A549 (cell line): ENCODE results near the gene RASGRP2. TPM values are rescaled to one million over a fixed set of nuclear protein-coding genes. Genes with fewer than 3 reads are reported as not detected.

Source experiments
- ATAC-seq, 2 experiments: fragments of 200-7000 bp in 1 of 2; fragments of >200 bp in 1 of 2; cut with Nextera tagmentation in 1 of 2; cut with Tn5 transposase in 1 of 2; 3 replicates each; pipeline versions ENCODE4 v1.8.0 to v1.9.1; 2018 to 2020; ENCODE audit warnings: mild to moderate bottlenecking in 1 of 2, moderate library complexity in 1 of 2
- CTCF ChIA-PET: fragments of 300-600 bp; sonication (Branson Sonifier 250); formaldehyde crosslinking; extraction: SDS; loops from one replicate; lab custom pipeline; 2021; ENCODE audit warnings: antibody characterized with exemption, inconsistent platforms; lab: Yijun Ruan, JAX
- POLR2A ChIA-PET: fragments of 350-600 bp; formaldehyde crosslinking; extraction: SDS; loops from one replicate; lab custom pipeline; 2021; ENCODE audit warnings: antibody characterized with exemption, inconsistent platforms; lab: Yijun Ruan, JAX
- DNase-seq, 2 experiments: peaks; one replicate each; pipeline versions ENCODE4 v3.0.0 to v3.0.0-alpha.2; 2011 to 2016; ENCODE audit warnings: low read depth in 1 of 2, low spot score in 1 of 2
- FAIRE-seq: peaks from 2 replicates; lab custom pipeline; 2011; peaks lifted over from hg19 to GRCh38; lab: Jason Lieb, UNC
- H3K27ac ChIP-seq, 2 experiments: fragments of >200 bp; sonication (Bioruptor Twin); formaldehyde crosslinking; 3 replicates each; pipeline ENCODE4 v1.5.1; 2016 to 2017
- H3K4me1 ChIP-seq: fragments of >200 bp; sonication (Bioruptor Twin); formaldehyde crosslinking; 3 replicates; pipeline ENCODE4 v1.6.1; 2016
- H3K4me2 ChIP-seq: fragments of >200 bp; sonication (Bioruptor Twin); formaldehyde crosslinking; 3 replicates; pipeline ENCODE4 v1.6.1; 2016
- H3K4me3 ChIP-seq: fragments of >200 bp; sonication (Bioruptor Twin); formaldehyde crosslinking; 3 replicates; pipeline ENCODE4 v1.5.1; 2016
- H3K9me3 ChIP-seq: fragments of >200 bp; sonication (Bioruptor Twin); formaldehyde crosslinking; 3 replicates; pipeline ENCODE4 v1.6.1; 2016
- BHLHE40 ChIP-seq: IDR thresholded peaks from 2 replicates; pipeline ENCODE4 v1.6.1; 2012; ENCODE audit warnings: low read depth, low read length, inconsistent platforms
- CEBPB ChIP-seq, 2 experiments: fragments of >200 bp in 1 of 2; sonication (Bioruptor Twin) in 1 of 2; formaldehyde crosslinking in 1 of 2; IDR thresholded peaks; 2 replicates each; pipeline ENCODE4 v1.6.1; 2012 to 2016
- CHD4 ChIP-seq: fragments of 200-600 bp; sonication (generic); IDR thresholded peaks from 2 replicates; pipeline ENCODE4 v1.6.1; 2016; ENCODE audit warnings: antibody characterized with exemption, mild to moderate bottlenecking, borderline replicate concordance
- E2F6 ChIP-seq: IDR thresholded peaks from 2 replicates; pipeline ENCODE4 v1.6.1; 2012; ENCODE audit warnings: low read depth, borderline replicate concordance
- ESRRA ChIP-seq: fragments of 150-350 bp; IDR thresholded peaks from 2 replicates; pipeline ENCODE4 v1.6.1; 2014; ENCODE audit warnings: mild to moderate bottlenecking, low read length, borderline replicate concordance
- FOXS1 ChIP-seq: fragments of 250-450 bp; sonication (Bioruptor Pico); IDR thresholded peaks from 2 replicates; pipeline ENCODE4 v1.5.0; 2020; ENCODE audit warnings: mild to moderate bottlenecking, moderate library complexity
- GATA3 ChIP-seq: IDR thresholded peaks from 2 replicates; pipeline ENCODE4 v1.6.1; 2012; ENCODE audit warnings: borderline replicate concordance
- HOXA7 ChIP-seq: fragments of 250-450 bp; sonication (Bioruptor Pico); IDR thresholded peaks from 2 replicates; pipeline ENCODE4 v1.5.0; 2020; ENCODE audit warnings: mild to moderate bottlenecking, moderate library complexity
- JUN ChIP-seq, 2 experiments: fragments of >200 bp; sonication (Bioruptor Twin); formaldehyde crosslinking; IDR thresholded peaks; 2 replicates in 1 of 2; 3 replicates in 1 of 2; pipeline ENCODE4 v1.6.1; 2016 to 2017
- JUNB ChIP-seq: fragments of >200 bp; sonication (Bioruptor Twin); formaldehyde crosslinking; IDR thresholded peaks from 2 replicates; pipeline ENCODE4 v1.6.1; 2016
- KDM1A ChIP-seq: fragments of 200-600 bp; sonication (generic); IDR thresholded peaks from 2 replicates; pipeline ENCODE4 v1.6.1; 2016; ENCODE audit warnings: low read depth, mild to moderate bottlenecking
- NFE2L2 ChIP-seq: fragments of 150-350 bp; conservative IDR thresholded peaks from 2 replicates; pipeline ENCODE4 v1.6.1; 2014; ENCODE audit warnings: low read length
- POLR2AphosphoS2 ChIP-seq: conservative IDR thresholded peaks from 2 replicates; pipeline ENCODE4 v1.6.1; 2012; ENCODE audit warnings: low read length, improper control_type of control experiment, inconsistent platforms
- SMC3 ChIP-seq: fragments of >200 bp; sonication (Bioruptor Twin); formaldehyde crosslinking; IDR thresholded peaks from 3 replicates; pipeline ENCODE4 v1.6.1; 2018; ENCODE audit warnings: inconsistent platforms
- SREBF2 ChIP-seq: fragments of 450-650 bp; IDR thresholded peaks from 2 replicates; pipeline ENCODE4 v1.6.1; 2014; ENCODE audit warnings: mild to moderate bottlenecking, moderate library complexity
- TFCP2L1 ChIP-seq: fragments of 250-450 bp; sonication (Bioruptor Pico); IDR thresholded peaks from 2 replicates; pipeline ENCODE4 v1.5.0; 2021; ENCODE audit warnings: mild to moderate bottlenecking
- ZC3H11A ChIP-seq: fragments of 450-650 bp; IDR thresholded peaks from 2 replicates; pipeline ENCODE4 v1.6.1; 2014; ENCODE audit warnings: antibody characterized with exemption, mild to moderate bottlenecking
- ZFP36 ChIP-seq: fragments of 450-650 bp; IDR thresholded peaks from 2 replicates; pipeline ENCODE4 v1.6.1; 2014; ENCODE audit warnings: borderline replicate concordance; ENCODE audit not compliant: partially characterized antibody
- ZNF302 ChIP-seq: fragments of 250-450 bp; sonication (Bioruptor Pico); IDR thresholded peaks from 2 replicates; pipeline ENCODE4 v1.9.0; 2021; ENCODE audit warnings: inconsistent platforms, mild to moderate bottlenecking, moderate library complexity
- ZSCAN20 ChIP-seq: fragments of 250-450 bp; sonication (Bioruptor Pico); IDR thresholded peaks from 2 replicates; pipeline ENCODE4 v1.8.0; 2022; ENCODE audit warnings: mild to moderate bottlenecking, moderate library complexity
- WGBS: methylation state at CpG from one replicate; pipeline ENCODE4 v1.1.6; 2017; ENCODE audit errors: missing lambda C conversion rate; 5-methylcytosine and 5-hydroxymethylcytosine counted together
- polyA plus RNA-seq, 4 experiments: library from polyadenylated mRNA; depleted of rRNA in 3 of 4; stranded (reverse); fragments of >200 nt; fragmentation: RNase III in 1 of 4; extraction: RNeasy Plus Mini Kit Qiagen cat#74134 plus additional on column Dnase treatment in 1 of 4; gene quantifications; 2 replicates in 3 of 4; 3 replicates in 1 of 4; pipeline ENCODE4 v1.2.3, GENCODE V29; 2011 to 2017
- TF ChIP-seq, protein P1 (sequence below): IDR thresholded peaks from 2 replicates; pipeline ENCODE4 v1.6.1; 2012

Gene RASGRP2
- polyA plus RNA-seq, 2 of the 4 experiments (the other 2 are of a cell fraction), result 0.88 to 0.89 TPM

DNA sequence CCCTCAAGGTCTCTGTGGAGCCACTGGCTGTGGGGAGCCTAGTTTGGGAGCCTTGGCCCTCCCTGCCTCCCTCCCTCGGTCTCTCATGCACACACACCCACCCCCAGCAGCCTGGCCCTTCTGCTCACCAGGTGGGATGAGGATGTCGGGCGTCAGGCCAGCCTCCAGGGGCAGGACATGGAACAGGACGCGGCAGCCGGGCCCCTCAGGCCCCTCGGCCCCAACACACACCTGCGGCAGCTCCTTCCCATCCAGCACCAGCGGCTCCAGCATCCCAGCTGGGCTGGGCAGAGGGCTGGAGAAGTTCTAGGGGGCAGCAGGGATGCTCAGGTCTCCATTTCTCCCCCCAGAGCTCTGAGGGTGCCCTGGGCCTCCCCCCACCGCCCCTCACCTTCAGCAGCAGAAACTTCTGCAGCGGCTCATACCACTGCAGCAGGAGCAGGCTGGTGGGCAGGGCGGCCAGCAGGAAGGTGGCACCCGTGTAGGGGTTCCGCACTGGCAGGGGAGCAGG, 47.9 kb upstream of the RASGRP2 start:
- no peak for TF ChIP-seq CHD4
- no peak for TF ChIP-seq POLR2AphosphoS2
- TF ChIP-seq ZC3H11A, result no peak
- TF ChIP-seq GATA3, result no peak
- no peak for TF ChIP-seq ZNF302 (CRISPR knock-in tag)
- ChIA-PET CTCF (interaction anchor here (0.9 to 9.7 kb wide), 6 partner anchors 9 to 103 kb away, joined by 3 to 79 read pairs (median 3); partner anchors contain the start of gene MAP4K2), POLR2A (interaction anchor here (1.3 kb wide), 1 partner anchor 13 kb away, joined by 4 read pairs; the partner anchor contains the start of gene SF1)
- FAIRE-seq (no peak), DNase-seq (no peak), ATAC-seq (no peak)
- Histone ChIP-seq H3K9me3 (no peaks in the 10 kb centered on the region), H3K27ac (no peak overlapping the region), H3K4me3 (no peak overlapping the region), H3K4me2 (no peak overlapping the region), H3K4me1 (no peaks in the 10 kb centered on the region)
- WGBS, result 89% methylated on average over 8 of the region's 14 CpGs

- POLR2A ChIA-PET, result interaction anchor here (1.3 kb wide), 1 partner anchor 12 kb away, joined by 4 read pairs; the partner anchor contains the start of gene SF1
Observed at GRCh38 chr11:64790205-64791095, 46.5 kb upstream of the RASGRP2 start.

GRCh38 chr11:64789331-64790204, 45.6 kb upstream of the RASGRP2 start:
- DNase-seq (no peak), FAIRE-seq (no peak), ATAC-seq (no peak)
- Histone ChIP-seq H3K27ac (no peak overlapping the region), H3K9me3 (no peaks in the 10 kb centered on the region), H3K4me2 (no peak overlapping the region), H3K4me3 (no peak overlapping the region), H3K4me1 (no peaks in the 10 kb centered on the region)
- ChIA-PET CTCF (interaction anchor here (0.6 to 9.7 kb wide), 3 partner anchors 11 to 561 kb away, joined by 3 to 79 read pairs (median 20); partner anchors contain the start of gene MAP4K2), POLR2A (no interaction called here)
- 90% methylated on average over 9 of the region's 15 CpGs for WGBS
- TF ChIP-seq GATA3 (no peak), HOXA7 (CRISPR knock-in tag) (no peak), FOXS1 (no peak), NFE2L2 (no peak), SMC3 (no peak), TFCP2L1 (no peak), JUNB (no peak), KDM1A (no peak), ZSCAN20 (CRISPR knock-in tag) (no peak), ESRRA (no peak), E2F6 (no peak), JUN (IDR thresholded peaks at IDR 0.05) (no peak), ZFP36 (no peak), BHLHE40 (no peak), CEBPB (IDR thresholded peaks at IDR 0.05) (no peak)
- TF ChIP-seq, protein P1, sequence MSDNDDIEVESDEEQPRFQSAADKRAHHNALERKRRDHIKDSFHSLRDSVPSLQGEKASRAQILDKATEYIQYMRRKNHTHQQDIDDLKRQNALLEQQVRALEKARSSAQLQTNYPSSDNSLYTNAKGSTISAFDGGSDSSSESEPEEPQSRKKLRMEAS, result no peak

More at GRCh38 chr11:64790205-64791095, 46.5 kb upstream of the RASGRP2 start:
- H3K9me3 ChIP-seq, result no peaks in the 10 kb centered on the region
- ATAC-seq (no peak), DNase-seq (no peak), FAIRE-seq (no peak)
- H3K4me2 ChIP-seq, result no peak overlapping the region
- CTCF ChIA-PET, result interaction anchor here (1.3 to 9.7 kb wide), 3 partner anchors 8 to 104 kb away, joined by 3 to 79 read pairs (median 4); partner anchors contain the start of gene MAP4K2
- no peak overlapping the region for H3K4me3 ChIP-seq
- WGBS, result 85% methylated on average over 22 of the region's 25 CpGs
- TF ChIP-seq FOXS1 (no peak), SREBF2 (no peak)
- H3K4me1 ChIP-seq, result no peaks in the 10 kb centered on the region
- H3K27ac ChIP-seq, result no peak overlapping the region
